Coronary artery (tissue), 2 donors: ENCODE measurements around the gene ATP6V1A.

Experiments used
- DNase-seq: peaks from one replicate; pipeline ENCODE4 v3.0.0-alpha.2; 2017; ENCODE audit warnings: low spot score
- H3K27ac ChIP-seq, 2 donors: fragments of 200-600 bp; sonication (generic); one replicate each; pipeline ENCODE4 v1.5.1; 2016 to 2019
- H3K4me3 ChIP-seq: fragments of 200-600 bp; sonication (generic); 2 replicates; pipeline ENCODE4 v1.5.1; 2016; ENCODE audit warnings: mild to moderate bottlenecking, moderate library complexity
- TF ChIP-seq, protein P1 (sequence below): fragments of 200-600 bp; sonication (generic); IDR thresholded peaks from one replicate; pipeline ENCODE4 v1.5.1; 2019; ENCODE audit warnings: antibody characterized with exemption

Gene ATP6V1A

DNA sequence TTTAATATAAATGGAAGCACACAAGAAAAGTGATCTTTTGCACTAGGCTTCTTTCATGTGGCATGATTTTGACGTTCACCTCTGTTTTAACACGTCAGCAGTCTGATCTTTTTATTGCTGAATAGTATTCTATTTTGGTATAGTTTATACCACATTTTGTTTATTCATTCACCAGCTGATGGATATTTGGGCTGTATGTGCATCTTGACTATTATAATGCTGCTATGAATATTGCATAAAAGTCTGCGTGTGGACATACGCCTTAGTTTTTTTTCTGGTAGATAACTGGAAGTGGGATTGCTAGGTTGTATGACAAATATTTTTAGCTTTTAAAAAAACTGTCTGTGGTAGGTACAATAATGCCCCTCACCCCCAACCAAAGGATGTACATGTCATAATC, 15.1 kb upstream of the ATP6V1A start:
- DNase-seq: no peak
- TF ChIP-seq, protein P1, sequence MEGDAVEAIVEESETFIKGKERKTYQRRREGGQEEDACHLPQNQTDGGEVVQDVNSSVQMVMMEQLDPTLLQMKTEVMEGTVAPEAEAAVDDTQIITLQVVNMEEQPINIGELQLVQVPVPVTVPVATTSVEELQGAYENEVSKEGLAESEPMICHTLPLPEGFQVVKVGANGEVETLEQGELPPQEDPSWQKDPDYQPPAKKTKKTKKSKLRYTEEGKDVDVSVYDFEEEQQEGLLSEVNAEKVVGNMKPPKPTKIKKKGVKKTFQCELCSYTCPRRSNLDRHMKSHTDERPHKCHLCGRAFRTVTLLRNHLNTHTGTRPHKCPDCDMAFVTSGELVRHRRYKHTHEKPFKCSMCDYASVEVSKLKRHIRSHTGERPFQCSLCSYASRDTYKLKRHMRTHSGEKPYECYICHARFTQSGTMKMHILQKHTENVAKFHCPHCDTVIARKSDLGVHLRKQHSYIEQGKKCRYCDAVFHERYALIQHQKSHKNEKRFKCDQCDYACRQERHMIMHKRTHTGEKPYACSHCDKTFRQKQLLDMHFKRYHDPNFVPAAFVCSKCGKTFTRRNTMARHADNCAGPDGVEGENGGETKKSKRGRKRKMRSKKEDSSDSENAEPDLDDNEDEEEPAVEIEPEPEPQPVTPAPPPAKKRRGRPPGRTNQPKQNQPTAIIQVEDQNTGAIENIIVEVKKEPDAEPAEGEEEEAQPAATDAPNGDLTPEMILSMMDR: no peak
- Histone ChIP-seq H3K27ac (no peak overlapping the region), H3K4me3 (no peak overlapping the region)

DNA sequence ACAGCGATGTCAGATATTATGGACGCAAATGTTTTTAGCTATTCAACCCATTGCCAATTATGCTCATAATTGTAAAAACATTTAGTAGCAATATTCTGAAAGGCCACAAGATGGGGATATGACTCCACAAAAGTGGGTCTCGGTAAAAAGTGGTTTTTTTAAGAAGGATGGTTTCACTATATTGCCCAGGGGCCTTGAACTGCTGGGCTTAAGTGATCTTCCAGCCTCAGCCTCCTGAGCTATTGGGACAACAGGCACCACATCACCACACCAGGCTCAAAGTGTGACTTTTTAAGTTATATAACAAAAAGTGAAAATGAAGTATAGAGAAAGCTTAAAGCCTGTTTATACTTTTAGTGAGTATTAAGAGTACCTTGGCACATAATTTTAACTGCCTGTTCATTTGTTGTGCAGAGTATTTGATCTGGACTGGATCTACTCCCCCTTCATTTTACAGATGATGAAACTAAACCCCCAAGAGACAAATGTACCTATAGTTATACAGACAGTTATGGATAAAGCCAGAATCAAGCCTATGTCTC, 10.2 kb upstream of the ATP6V1A start:
- TF ChIP-seq, protein P1: peak; percentile 47
- DNase-seq: no peak
- H3K27ac ChIP-seq: no peak overlapping the region
- no peak overlapping the region for H3K4me3 ChIP-seq

DNA sequence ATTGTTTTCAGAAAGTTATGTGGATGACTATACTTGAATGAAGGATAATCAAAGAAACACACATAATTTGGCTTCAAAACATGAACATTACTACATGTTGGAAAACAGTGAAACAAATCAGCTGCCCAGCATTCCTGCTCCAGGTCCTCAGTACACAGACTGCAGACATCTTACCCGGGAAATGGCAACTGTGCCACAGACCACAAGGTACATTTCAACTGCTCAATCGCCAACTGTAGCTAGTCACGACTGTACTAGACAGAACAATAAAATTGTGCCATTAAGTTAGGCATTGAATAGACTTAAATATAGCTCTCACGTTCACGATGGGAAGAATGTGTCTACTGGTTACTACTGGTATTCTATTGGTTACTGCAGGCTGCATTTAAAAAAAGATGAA, 5.7 kb upstream of the ATP6V1A start:
- Histone ChIP-seq H3K27ac (no peak overlapping the region), H3K4me3 (no peak overlapping the region)
- TF ChIP-seq, protein P1: no peak
- DNase-seq: no peak

DNA sequence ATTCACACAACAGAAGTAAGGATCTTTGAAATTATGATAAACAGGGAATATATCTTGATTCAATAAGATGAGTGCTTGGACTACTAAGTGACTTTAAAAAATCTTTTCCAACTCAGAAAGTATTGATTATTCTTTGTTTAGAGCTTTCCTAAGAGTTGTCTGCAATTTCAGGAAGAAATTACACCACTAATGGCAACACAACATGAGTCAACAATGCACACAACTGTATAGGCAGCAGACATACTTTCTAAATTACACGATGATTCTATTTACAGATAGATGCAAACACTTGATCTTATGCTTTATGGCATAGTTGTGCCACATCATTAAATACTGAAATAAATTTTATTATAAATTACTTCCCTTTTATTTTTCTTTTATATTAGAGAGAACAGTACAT, 5.2 kb upstream of the ATP6V1A start:
- TF ChIP-seq, protein P1: no peak
- DNase-seq: no peak
- Histone ChIP-seq H3K27ac (no peak overlapping the region), H3K4me3 (no peak overlapping the region)

DNA sequence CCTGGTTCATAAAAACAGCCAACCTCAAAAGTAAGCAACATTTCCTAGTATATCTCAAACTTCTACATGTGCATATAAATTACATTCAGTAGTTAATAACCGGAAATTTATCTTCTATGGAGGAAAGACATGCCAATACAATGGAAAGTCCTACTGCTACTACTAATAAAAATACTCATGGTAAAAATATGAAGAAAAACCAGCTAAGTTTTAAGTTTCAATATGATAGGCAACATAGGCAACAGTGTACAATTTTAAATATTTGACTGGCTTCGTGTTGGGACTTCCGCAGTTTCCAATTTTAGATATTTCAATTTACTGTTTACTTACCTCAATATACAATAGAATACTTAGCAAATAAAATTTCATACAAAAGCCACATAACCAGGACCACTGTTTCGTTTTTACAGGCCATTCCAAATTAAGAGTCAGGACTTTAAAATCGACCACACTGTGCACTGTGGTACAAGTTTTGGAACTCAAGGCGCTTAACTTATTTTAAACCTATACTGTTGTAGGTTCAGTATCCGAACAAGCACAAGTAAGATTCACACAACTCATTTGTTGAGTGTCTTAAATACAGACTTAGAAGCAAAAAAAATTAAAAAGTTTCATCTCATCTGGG, 3.7 kb upstream of the ATP6V1A start:
- no peak for DNase-seq
- TF ChIP-seq, protein P1: no peak
- H3K27ac ChIP-seq: no peak overlapping the region
- H3K4me3 ChIP-seq: no peak overlapping the region

DNA sequence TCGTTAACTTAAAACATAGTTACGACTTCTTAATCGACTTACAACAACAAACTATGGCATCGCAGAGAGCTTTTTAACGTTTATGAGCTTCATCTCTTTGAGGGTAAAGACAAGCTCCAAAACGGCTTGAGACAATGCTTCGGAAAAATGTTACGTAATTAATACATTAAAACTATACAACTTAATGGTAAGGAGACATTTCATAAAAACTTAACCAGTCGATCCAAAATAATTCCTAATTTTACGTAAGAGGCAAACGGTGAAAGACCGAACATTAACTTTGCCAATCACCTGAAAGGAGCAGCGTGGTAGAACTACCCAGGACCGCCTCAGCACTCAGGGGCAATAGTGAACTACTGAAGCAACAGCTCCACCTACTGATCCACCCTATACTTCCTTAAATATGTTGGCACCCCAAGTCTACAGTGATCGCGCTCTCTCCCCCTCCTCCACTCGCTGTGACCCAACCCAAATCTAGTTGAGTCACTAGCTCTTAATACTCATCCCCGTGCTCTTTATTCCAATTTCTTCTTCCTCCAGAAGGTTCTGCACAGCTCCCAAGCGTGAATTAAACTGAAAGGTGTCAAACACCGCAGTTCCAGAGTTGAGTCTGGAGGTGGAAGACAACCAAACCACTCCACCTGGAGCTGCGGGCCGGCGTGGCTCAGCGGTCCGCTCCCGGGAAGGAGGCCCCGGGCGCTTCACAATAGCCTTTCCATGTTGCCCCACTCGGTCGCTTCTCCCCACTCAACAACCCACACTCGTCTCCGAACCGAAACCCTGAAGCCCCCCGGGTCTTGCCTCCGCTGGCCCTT, 1.7 kb upstream of the ATP6V1A start:
- TF ChIP-seq, protein P1: peak; percentile 22
- Histone ChIP-seq H3K27ac (peak overlapping the region; percentile 89 to 98), H3K4me3 (peak overlapping the region; percentile 96)
- DNase-seq: peak; percentile 83
